ENCODE data around the gene UGT1A10. TPM values are rescaled to one million over a fixed set of nuclear protein-coding genes. Genes with fewer than 3 reads are reported as not detected.
"Not testable (repeated sequence)": the region's sequence is repeated elsewhere in the genome, so short reads cannot be mapped to it uniquely, and the experiment has no call there.

The UGT1A10 gene
- total RNA-seq, 4 donors from 2014 or later, result 0.36 TPM; not detected in 3

DNA sequence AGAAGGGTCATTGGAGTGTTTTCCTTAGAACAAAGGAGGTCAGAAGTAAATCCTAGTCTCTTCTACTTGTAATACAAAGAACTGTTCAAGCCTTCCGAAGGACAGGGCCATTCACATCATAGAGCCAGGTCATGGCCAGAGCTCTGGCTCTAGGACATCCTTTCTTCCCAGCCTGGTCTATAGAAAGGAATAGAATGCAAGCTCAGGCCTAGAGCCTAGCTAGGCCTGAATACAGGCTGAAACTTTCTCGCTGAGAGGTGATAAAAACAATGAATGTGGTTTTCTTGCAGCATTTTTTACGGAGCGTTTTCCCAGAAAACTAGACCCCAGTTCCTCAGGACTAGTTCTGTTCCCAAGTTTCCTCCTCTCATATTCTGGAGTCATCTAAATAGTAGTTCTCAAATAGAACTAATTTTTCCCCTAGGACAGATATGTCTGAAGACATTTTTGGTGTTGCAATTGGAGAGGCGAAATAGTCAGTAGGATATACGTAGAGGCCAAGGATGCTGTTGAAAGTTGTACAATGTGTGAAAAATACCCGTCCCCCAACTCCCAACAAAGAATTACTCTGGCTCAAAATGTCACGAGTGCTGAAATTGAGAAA lies 63.3 kb downstream of the UGT1A10 start:
- WGBS, 2 donors, result 89 to 90% methylated on average over 8 of the region's 8 CpGs

DNA sequence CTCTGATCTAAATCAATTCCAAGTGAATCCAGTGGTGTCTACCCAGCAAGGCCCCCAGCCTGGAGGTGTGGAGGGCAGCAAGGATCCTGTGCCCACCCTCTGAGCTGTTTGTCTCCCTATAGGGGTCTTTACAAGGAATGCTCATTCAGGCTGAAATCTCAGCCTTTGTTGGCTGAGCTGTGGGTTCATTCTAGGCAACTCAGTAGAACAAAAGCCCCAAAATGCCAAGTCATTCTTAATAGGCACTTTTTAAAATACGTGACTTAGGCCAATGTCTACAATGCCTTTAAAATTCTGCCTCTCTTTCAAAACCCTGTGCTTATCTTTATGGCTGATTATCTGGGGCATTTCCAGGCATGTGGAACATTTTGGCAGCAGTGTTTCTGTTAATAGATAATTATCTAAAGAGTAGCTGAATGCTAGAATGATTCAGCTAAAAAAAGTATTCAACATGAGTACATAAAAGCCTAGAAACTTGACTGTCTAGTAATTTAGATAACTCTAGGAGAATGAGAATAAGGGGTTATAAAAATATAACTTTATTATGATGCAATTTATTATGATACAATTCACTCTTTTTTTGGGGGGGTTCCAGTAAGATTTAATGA lies 63.9 kb downstream of the UGT1A10 start:
- no peak for DNase-seq (ENCODE audit: low spot score in 2 of 2)
- no peak overlapping the region for H3K4me3 ChIP-seq (ENCODE audit: low read depth, poor library complexity, severe bottlenecking)
- TF ChIP-seq, protein P1, sequence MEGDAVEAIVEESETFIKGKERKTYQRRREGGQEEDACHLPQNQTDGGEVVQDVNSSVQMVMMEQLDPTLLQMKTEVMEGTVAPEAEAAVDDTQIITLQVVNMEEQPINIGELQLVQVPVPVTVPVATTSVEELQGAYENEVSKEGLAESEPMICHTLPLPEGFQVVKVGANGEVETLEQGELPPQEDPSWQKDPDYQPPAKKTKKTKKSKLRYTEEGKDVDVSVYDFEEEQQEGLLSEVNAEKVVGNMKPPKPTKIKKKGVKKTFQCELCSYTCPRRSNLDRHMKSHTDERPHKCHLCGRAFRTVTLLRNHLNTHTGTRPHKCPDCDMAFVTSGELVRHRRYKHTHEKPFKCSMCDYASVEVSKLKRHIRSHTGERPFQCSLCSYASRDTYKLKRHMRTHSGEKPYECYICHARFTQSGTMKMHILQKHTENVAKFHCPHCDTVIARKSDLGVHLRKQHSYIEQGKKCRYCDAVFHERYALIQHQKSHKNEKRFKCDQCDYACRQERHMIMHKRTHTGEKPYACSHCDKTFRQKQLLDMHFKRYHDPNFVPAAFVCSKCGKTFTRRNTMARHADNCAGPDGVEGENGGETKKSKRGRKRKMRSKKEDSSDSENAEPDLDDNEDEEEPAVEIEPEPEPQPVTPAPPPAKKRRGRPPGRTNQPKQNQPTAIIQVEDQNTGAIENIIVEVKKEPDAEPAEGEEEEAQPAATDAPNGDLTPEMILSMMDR (IDR thresholded peaks at IDR 0.05), result no peak
- no peak for TF ChIP-seq POLR2A (IDR thresholded peaks at IDR 0.05)
- intact Hi-C loops (cut with DNase I; ENCODE audit: low total_unique reads), result no loop called here
- WGBS, 2 donors, result 18 to 32% methylated on average over 1 of the region's 1 CpG

More for the DNA sequence above, 63.3 kb downstream of the UGT1A10 start:
- DNase-seq (ENCODE audit: low spot score in 2 of 2), result no peak
- intact Hi-C loops (cut with DNase I; ENCODE audit: low total_unique reads), result no loop called here
- TF ChIP-seq POLR2A (IDR thresholded peaks at IDR 0.05), result no peak
- TF ChIP-seq, protein P1 (IDR thresholded peaks at IDR 0.05), result no peak
- no peak overlapping the region for H3K4me3 ChIP-seq (ENCODE audit: low read depth, poor library complexity, severe bottlenecking)

DNA sequence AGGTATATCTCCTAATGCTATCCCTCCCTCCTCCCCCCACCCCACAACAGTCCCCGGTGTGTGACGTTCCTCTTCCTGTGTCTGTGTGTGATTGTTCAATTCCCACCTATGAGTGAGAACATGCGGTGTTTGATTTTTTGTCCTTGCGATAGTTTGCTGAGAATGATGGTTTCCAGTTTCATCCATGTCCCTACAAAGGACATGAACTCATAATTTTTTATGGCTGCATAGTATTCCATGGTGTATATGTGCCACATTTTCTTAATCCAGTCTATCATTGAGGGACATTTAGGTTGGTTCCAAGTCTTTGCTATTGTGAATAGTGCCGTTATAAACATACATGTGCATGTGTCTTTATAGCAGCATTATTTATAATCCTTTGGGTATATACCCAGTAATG lies 64.6 kb downstream of the UGT1A10 start:
- 89 to 96% methylated on average over 5 of the region's 5 CpGs for WGBS, 2 donors
- intact Hi-C loops (cut with DNase I; ENCODE audit: low total_unique reads); H3K4me3 ChIP-seq (ENCODE audit: low read depth, poor library complexity, severe bottlenecking); DNase-seq (ENCODE audit: low spot score in 2 of 2): not testable (repeated sequence)

DNA sequence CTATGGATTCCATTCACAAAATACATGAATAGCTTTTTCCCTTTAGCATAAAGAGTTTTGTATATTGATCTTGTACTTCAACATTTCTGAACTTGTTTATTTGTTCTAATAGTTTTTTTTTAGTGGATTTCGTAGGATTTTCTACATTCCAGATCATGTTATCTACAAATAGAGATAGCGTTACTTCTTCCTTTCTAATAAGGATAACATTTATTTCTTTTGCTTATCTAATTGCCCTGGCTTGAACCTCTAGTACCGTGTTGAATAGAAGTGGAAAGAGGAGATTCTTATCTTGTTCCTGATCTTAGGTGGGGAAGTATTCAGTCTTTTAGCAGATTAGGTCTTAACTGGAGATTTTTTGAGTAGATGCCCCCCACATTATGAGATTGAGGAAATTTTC lies 66.0 kb downstream of the UGT1A10 start:
- no peak overlapping the region for H3K4me3 ChIP-seq (ENCODE audit: low read depth, poor library complexity, severe bottlenecking)
- intact Hi-C loops (cut with DNase I; ENCODE audit: low total_unique reads), result no loop called here
- 58 to 62% methylated on average over 3 of the region's 3 CpGs for WGBS, 2 donors
- TF ChIP-seq POLR2A (IDR thresholded peaks at IDR 0.05), result no peak
- TF ChIP-seq, protein P1 (IDR thresholded peaks at IDR 0.05), result no peak
- no peak for DNase-seq (ENCODE audit: low spot score in 2 of 2)

DNA sequence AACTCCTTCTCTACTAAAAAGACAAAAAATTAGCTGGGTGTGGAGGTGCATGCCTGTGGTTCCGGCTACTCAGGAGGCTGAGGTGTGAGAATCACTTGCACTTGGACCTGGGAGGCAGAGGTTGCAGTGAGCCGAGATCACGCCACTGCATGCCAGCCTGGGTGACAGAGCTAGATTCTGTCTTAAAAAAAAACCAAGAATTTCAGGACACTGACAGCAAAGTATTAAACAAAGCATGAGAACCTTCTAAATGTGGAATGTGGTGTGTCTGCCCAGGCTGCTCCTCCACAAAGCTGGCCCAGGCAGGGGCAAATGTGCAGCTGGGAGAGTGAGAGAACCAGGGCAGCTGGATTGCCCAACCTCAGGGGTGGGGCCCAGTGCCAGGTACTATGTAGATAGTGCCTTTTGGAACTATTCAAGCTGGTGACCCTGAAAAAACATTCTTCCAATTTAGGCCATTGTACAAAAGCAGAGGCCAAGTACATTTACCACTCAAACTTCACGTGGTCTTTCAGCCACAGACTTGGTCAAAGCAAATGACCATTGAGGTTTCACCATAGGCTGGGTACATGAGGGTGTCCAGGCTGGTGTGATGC lies 69.8 kb downstream of the UGT1A10 start:
- 41 to 49% methylated on average over 4 of the region's 4 CpGs for WGBS, 2 donors
- DNase-seq (ENCODE audit: low spot score in 2 of 2), result peak in 1 of 2 donors; percentile 78

DNA sequence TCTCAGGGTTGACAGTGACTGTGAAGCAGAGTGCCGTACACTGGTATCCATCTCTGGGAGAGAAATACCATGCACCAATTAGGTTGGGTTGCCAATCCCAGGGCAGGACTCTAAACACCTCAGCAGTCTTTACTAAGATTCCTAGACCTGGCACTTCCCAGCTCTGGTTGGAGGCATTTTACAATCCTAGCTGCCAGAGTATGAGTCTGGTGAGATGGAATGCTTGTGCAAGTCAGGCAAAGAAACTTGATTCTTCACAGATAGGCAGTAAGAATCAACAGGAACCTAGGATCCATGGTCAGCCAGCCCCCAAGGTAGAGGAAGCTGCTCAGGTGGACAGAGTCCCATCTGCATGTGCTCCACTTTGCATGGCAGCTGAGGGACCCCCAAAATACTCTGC lies 70.5 kb downstream of the UGT1A10 start:
- TF ChIP-seq, protein P1 (IDR thresholded peaks at IDR 0.05), result no peak
- TF ChIP-seq POLR2A (IDR thresholded peaks at IDR 0.05), result no peak
- no peak overlapping the region for H3K4me3 ChIP-seq (ENCODE audit: low read depth, poor library complexity, severe bottlenecking)
- peak in 1 of 2 donors; percentile 45 for DNase-seq (ENCODE audit: low spot score in 2 of 2)
- intact Hi-C loops (cut with DNase I; ENCODE audit: low total_unique reads), result no loop called here
- 17 to 71% methylated on average over 1 of the region's 1 CpG for WGBS, 2 donors

More for the DNA sequence above, 69.8 kb downstream of the UGT1A10 start:
- intact Hi-C loops (cut with DNase I; ENCODE audit: low total_unique reads), result no loop called here
- no peak overlapping the region for H3K4me3 ChIP-seq (ENCODE audit: low read depth, poor library complexity, severe bottlenecking)
- TF ChIP-seq, protein P1 (IDR thresholded peaks at IDR 0.05), result no peak
- TF ChIP-seq POLR2A (IDR thresholded peaks at IDR 0.05), result no peak
